Neural progenitor cell (in vitro differentiated cells): Measurements from ENCODE around the gene DSCAML1.
"Not testable (repeated sequence)": the region's sequence is repeated elsewhere in the genome, so short reads cannot be mapped to it uniquely, and the experiment has no call there.

Experiments used
- EZH2 ChIP-seq: fragments of 200-600 bp; sonication (generic); IDR thresholded peaks from 2 replicates; pipeline ENCODE4 v1.6.1; 2017; ENCODE audit warnings: antibody characterized with exemption, mild to moderate bottlenecking, moderate library complexity
- EZH2phosphoT487 ChIP-seq: fragments of 200-600 bp; sonication (generic); IDR thresholded peaks from 2 replicates; pipeline ENCODE4 v1.6.1; 2017; ENCODE audit warnings: antibody characterized with exemption
- TF ChIP-seq, protein P1 (sequence below): fragments of 200-600 bp; sonication (generic); IDR thresholded peaks from 2 replicates; pipeline ENCODE4 v1.5.1; 2017; ENCODE audit warnings: antibody characterized with exemption, mild to moderate bottlenecking

DNA sequence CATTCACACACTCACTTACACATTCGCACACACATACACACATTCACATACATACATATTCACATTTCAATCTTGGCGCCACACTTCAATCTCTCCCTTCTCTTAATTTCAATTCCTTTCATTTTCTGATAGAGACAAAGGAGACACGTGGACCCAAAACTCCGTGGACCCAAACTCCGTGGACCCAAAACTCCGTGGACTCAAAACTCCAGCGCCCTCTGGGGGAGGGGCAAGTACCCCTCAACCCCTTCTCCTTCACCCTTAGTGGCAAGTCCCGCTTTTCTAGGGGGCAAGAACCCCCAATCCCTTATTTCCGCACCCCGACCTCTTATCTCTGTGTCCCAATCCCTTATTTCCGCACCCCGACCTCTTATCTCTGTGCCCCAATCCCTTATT, 13.0 kb upstream of the DSCAML1 start:
- TF ChIP-seq, protein P1, sequence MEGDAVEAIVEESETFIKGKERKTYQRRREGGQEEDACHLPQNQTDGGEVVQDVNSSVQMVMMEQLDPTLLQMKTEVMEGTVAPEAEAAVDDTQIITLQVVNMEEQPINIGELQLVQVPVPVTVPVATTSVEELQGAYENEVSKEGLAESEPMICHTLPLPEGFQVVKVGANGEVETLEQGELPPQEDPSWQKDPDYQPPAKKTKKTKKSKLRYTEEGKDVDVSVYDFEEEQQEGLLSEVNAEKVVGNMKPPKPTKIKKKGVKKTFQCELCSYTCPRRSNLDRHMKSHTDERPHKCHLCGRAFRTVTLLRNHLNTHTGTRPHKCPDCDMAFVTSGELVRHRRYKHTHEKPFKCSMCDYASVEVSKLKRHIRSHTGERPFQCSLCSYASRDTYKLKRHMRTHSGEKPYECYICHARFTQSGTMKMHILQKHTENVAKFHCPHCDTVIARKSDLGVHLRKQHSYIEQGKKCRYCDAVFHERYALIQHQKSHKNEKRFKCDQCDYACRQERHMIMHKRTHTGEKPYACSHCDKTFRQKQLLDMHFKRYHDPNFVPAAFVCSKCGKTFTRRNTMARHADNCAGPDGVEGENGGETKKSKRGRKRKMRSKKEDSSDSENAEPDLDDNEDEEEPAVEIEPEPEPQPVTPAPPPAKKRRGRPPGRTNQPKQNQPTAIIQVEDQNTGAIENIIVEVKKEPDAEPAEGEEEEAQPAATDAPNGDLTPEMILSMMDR: not testable (repeated sequence)
- TF ChIP-seq EZH2, EZH2phosphoT487: not testable (repeated sequence)
